ENCODE measurements around the gene ZFP36L2.

- no peak for TF ChIP-seq CTCF (tag by site-specific recombination; IDR thresholded peaks at IDR 0.05)
- no peak for TF ChIP-seq FEZF1 (tag by site-specific recombination; IDR thresholded peaks at IDR 0.05)
- no peak for TF ChIP-seq GLIS1 (tag by site-specific recombination; IDR thresholded peaks at IDR 0.05)
- TF ChIP-seq SP2 (tag by site-specific recombination; IDR thresholded peaks at IDR 0.05): no peak
- no peak for TF ChIP-seq ZNF391 (tag by site-specific recombination; IDR thresholded peaks at IDR 0.05; ENCODE audit: borderline replicate concordance, low read depth)
- no peak for TF ChIP-seq PBX3 (CRISPR knock-in tag; IDR thresholded peaks at IDR 0.05)
- TF ChIP-seq ZSCAN4 (tag by site-specific recombination; IDR thresholded peaks at IDR 0.05): no peak
- TF ChIP-seq ZNF10 (tag by site-specific recombination; IDR thresholded peaks at IDR 0.05): no peak
- TF ChIP-seq ZNF561 (tag by site-specific recombination; IDR thresholded peaks at IDR 0.05; ENCODE audit: borderline replicate concordance): no peak
- no peak for TF ChIP-seq ZNF175 (tag by site-specific recombination; IDR thresholded peaks at IDR 0.05)
- TF ChIP-seq ZNF416 (tag by site-specific recombination; IDR thresholded peaks at IDR 0.05): no peak
- no peak for TF ChIP-seq HOXA7 (CRISPR knock-in tag; IDR thresholded peaks at IDR 0.05; ENCODE audit: borderline replicate concordance)
These were observed 4.8 kb upstream of the ZFP36L2 start for GRCh38 chr2:43230951-43231827.
